Caco-2 (cell line): ENCODE results near the gene GABPB1. TPM values are rescaled to one million over a fixed set of nuclear protein-coding genes. Genes with fewer than 3 reads are reported as not detected.

Source experiments
- BruUV-seq: library from RNA; stranded (reverse); fragments of 400-500 nt; replicated peaks from 2 replicates; lab custom pipeline; 2021; lab: Mats Ljungman, UMichigan
- CTCF ChIA-PET: fragments of 300-600 bp; sonication (Branson Sonifier 250); formaldehyde crosslinking; loops from one replicate; lab custom pipeline; 2022; ENCODE audit warnings: antibody characterized with exemption; lab: Charles Lee
- POLR2A ChIA-PET: fragments of 300-600 bp; sonication (Branson Sonifier 250); formaldehyde crosslinking; loops from one replicate; lab custom pipeline; 2022; ENCODE audit warnings: antibody characterized with exemption; lab: Charles Lee
- DNase-seq, 2 experiments: peaks; one replicate each; pipeline versions ENCODE4 v3.0.0 to v3.0.0-alpha.2; 2020 to 2022
- H3K27me3 ChIP-seq: replicated peaks from 2 replicates; pipeline ENCODE4 v1.6.0; 2011; ENCODE audit warnings: low read length; ENCODE audit not compliant: control insufficient read depth, insufficient read depth
- H3K36me3 ChIP-seq: 2 replicates; pipeline ENCODE4 v1.5.1; 2011; ENCODE audit warnings: low read length; ENCODE audit not compliant: control insufficient read depth, insufficient read depth
- H3K4me1 ChIP-seq: fragments of 250-450 bp; sonication (Bioruptor Pico); 2 replicates; pipeline ENCODE4 v1.5.1; 2020; ENCODE audit warnings: mild to moderate bottlenecking
- H3K4me3 ChIP-seq: 2 replicates; pipeline ENCODE4 v1.5.1; 2011; ENCODE audit warnings: low read depth, mild to moderate bottlenecking, control low read depth, low read length
- H3K9me3 ChIP-seq: fragments of 250-450 bp; sonication (Bioruptor Pico); 2 replicates; pipeline ENCODE4 v1.5.1; 2020; ENCODE audit warnings: mild to moderate bottlenecking, moderate library complexity
- H3K27ac Mint-ChIP-seq: one replicate; pipeline ENCODE4 v1.8.0; 2022; ENCODE audit warnings: mixed read lengths; ENCODE audit not compliant: unreplicated experiment
- H3K27me3 Mint-ChIP-seq: one replicate; pipeline ENCODE4 v1.8.0; 2022; ENCODE audit warnings: mixed read lengths; ENCODE audit not compliant: insufficient read depth, unreplicated experiment
- H3K36me3 Mint-ChIP-seq: one replicate; pipeline ENCODE4 v1.8.0; 2022; ENCODE audit warnings: mild to moderate bottlenecking, mixed read lengths; ENCODE audit not compliant: insufficient read depth, unreplicated experiment
- H3K4me1 Mint-ChIP-seq: one replicate; pipeline ENCODE4 v1.8.0; 2022; ENCODE audit warnings: low read depth, mixed read lengths; ENCODE audit not compliant: unreplicated experiment
- H3K4me3 Mint-ChIP-seq: one replicate; pipeline ENCODE4 v1.8.0; 2022; ENCODE audit warnings: mild to moderate bottlenecking, moderate library complexity, mixed read lengths; ENCODE audit not compliant: unreplicated experiment
- H3K9me3 Mint-ChIP-seq: one replicate; pipeline ENCODE4 v1.8.0; 2022; ENCODE audit warnings: mixed read lengths; ENCODE audit not compliant: unreplicated experiment
- intact Hi-C: fragments of 100-400 bp; cut with micrococcal nuclease; formaldehyde crosslinking; loops from one replicate; pipeline ENCODE4 v1.10.0; 2022; ENCODE audit not compliant: unreplicated experiment
- total RNA-seq: library from RNA; stranded (reverse); gene quantifications from 2 replicates; pipeline ENCODE4 v1.2.3, GENCODE V29; 2022
- TF ChIP-seq, protein P1 (sequence below), 2 experiments: fragments of 200-600 bp in 1 of 2; IDR thresholded peaks; 1 replicate in 1 of 2; 2 replicates in 1 of 2; pipeline versions ENCODE4 v1.5.1 to v1.8.0; 2011 to 2022; ENCODE audit warnings: antibody characterized with exemption in 1 of 2, control low read depth in 1 of 2, inconsistent platforms in 1 of 2, low read depth in 1 of 2, low read length in 1 of 2, mild to moderate bottlenecking in 1 of 2, moderate library complexity in 1 of 2; ENCODE audit not compliant: insufficient read depth in 1 of 2, severe bottlenecking in 1 of 2, unreplicated experiment in 1 of 2

Gene GABPB1
- total RNA-seq, 1 experiment from 2014 or later = 44.7 TPM

DNA sequence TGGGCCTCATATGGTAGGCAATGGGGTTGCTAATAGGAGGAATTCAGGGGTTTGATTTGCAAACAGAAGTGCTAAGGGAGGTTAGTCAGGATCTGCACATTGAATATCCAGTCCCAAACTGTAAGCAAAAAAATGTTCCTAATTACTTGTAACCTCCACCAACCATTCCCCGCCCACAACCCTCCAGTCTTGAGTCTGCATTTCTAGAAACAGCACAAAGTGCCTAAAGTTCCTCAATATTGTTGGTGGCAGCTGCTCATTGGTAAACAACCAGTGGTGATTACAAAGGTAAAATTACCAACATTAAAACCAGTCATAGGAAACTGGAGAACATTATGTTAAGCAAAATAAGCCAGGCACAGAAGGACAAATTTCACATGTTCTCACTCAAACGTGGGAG, 108.4 kb downstream of the GABPB1 start:
- CTCF ChIA-PET = no interaction called here
- intact Hi-C loops = no loop called here

DNA sequence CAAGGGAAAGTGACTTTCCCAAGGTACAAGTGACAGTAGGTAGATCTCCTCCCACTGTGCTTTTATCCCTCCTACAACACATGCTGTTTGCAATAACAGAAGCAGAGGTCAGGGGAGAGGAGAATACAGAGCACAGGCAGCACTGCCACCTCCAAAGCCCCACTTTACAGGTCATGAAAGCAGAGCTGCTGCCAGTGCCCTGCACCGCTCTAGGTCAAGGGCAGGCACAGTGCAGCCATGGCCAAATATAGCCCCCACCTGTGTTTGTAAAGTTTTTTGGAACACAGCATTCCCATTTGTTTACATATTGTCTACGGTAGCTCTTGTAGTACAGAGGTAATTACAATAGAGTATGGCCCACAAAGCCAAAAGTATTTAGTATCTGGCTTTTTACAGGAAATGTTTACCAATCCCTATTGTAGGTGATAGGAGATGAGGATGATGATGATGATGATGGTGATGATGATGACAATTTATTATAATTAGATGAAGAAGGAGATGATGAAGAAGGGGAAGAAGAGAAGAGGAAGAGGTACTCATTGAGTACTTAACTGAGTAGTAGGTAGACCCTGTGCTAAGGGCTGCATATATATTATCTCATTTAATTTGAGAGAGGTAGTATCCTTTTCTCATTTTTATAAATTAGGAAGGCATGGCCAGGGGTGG, 109.9 kb downstream of the GABPB1 start:
- Histone ChIP-seq H3K4me1 (no peaks in the 10 kb centered on the region), H3K4me3 (no peak overlapping the region), H3K9me3 (no peaks in the 10 kb centered on the region), H3K36me3 (no peaks in the 10 kb centered on the region), H3K27me3 (no peaks in the 10 kb centered on the region)
- CTCF ChIA-PET = no interaction called here
- no TSS peak for BruUV-seq
- Mint-ChIP-seq H3K36me3 (no peaks in the 10 kb centered on the region), H3K9me3 (no peaks in the 10 kb centered on the region), H3K27me3 (no peaks in the 10 kb centered on the region), H3K4me3 (no peak overlapping the region), H3K27ac (no peak overlapping the region), H3K4me1 (no peaks in the 10 kb centered on the region)
- TF ChIP-seq, protein P1, sequence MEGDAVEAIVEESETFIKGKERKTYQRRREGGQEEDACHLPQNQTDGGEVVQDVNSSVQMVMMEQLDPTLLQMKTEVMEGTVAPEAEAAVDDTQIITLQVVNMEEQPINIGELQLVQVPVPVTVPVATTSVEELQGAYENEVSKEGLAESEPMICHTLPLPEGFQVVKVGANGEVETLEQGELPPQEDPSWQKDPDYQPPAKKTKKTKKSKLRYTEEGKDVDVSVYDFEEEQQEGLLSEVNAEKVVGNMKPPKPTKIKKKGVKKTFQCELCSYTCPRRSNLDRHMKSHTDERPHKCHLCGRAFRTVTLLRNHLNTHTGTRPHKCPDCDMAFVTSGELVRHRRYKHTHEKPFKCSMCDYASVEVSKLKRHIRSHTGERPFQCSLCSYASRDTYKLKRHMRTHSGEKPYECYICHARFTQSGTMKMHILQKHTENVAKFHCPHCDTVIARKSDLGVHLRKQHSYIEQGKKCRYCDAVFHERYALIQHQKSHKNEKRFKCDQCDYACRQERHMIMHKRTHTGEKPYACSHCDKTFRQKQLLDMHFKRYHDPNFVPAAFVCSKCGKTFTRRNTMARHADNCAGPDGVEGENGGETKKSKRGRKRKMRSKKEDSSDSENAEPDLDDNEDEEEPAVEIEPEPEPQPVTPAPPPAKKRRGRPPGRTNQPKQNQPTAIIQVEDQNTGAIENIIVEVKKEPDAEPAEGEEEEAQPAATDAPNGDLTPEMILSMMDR (IDR thresholded peaks at IDR 0.05; ENCODE audit: insufficient read depth in 1 of 2, low read depth in 1 of 2, low read length in 1 of 2, severe bottlenecking in 1 of 2, unreplicated experiment in 1 of 2) = no peak
- DNase-seq = no peak
- intact Hi-C loops = no loop called here
- POLR2A ChIA-PET = no interaction called here

More for the DNA sequence above, 108.4 kb downstream of the GABPB1 start:
- TF ChIP-seq, protein P1 (IDR thresholded peaks at IDR 0.05; ENCODE audit: insufficient read depth in 1 of 2, low read depth in 1 of 2, low read length in 1 of 2, severe bottlenecking in 1 of 2, unreplicated experiment in 1 of 2) = no peak
- no peak overlapping the region for H3K4me3 Mint-ChIP-seq
- BruUV-seq = no TSS peak
- H3K27me3 ChIP-seq = no peaks in the 10 kb centered on the region
- DNase-seq = no peak
- H3K27me3 Mint-ChIP-seq = no peaks in the 10 kb centered on the region
- POLR2A ChIA-PET = no interaction called here
- no peaks in the 10 kb centered on the region for H3K9me3 Mint-ChIP-seq
- H3K4me3 ChIP-seq = no peak overlapping the region
- no peaks in the 10 kb centered on the region for H3K4me1 ChIP-seq
- no peaks in the 10 kb centered on the region for H3K36me3 Mint-ChIP-seq
- H3K4me1 Mint-ChIP-seq = peaks cover 4% of the 10 kb centered on the region
- no peaks in the 10 kb centered on the region for H3K9me3 ChIP-seq
- no peak overlapping the region for H3K27ac Mint-ChIP-seq
- no peaks in the 10 kb centered on the region for H3K36me3 ChIP-seq

DNA sequence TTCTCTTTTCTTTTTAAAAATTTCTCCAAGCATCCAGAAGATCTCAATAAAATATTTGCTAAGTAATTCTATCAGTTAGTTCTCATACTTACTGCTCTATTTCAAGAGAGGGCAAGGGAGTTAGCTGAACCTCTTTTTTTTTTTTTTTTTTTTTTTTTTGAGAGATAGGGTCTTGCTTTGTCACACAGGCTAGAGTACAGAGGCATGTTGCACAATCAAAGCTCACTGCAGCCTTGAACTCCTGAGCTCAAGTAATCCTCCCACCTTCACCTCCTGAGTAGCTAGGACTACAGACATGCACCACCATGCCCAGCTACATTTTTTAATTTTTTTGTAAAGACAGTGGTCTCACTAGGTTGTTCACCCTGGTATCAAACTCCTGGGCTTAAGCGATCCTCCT, 110.8 kb downstream of the GABPB1 start:
- H3K9me3 Mint-ChIP-seq = no peaks in the 10 kb centered on the region
- ChIA-PET CTCF (interaction anchor here (0.6 kb wide), 1 partner anchor 1367 kb away, joined by 5 read pairs; no protein-coding TSS in a partner anchor), POLR2A (no interaction called here)
- no peaks in the 10 kb centered on the region for H3K27me3 Mint-ChIP-seq
- no peaks in the 10 kb centered on the region for H3K4me1 ChIP-seq
- no peaks in the 10 kb centered on the region for H3K36me3 ChIP-seq
- TF ChIP-seq, protein P1 (IDR thresholded peaks at IDR 0.05; ENCODE audit: insufficient read depth in 1 of 2, low read depth in 1 of 2, low read length in 1 of 2, severe bottlenecking in 1 of 2, unreplicated experiment in 1 of 2) = no peak
- no peak overlapping the region for H3K4me3 ChIP-seq
- no peaks in the 10 kb centered on the region for H3K36me3 Mint-ChIP-seq
- no peaks in the 10 kb centered on the region for H3K9me3 ChIP-seq
- no peaks in the 10 kb centered on the region for H3K27me3 ChIP-seq
- H3K4me3 Mint-ChIP-seq = no peak overlapping the region
- BruUV-seq = no TSS peak
- H3K4me1 Mint-ChIP-seq = no peaks in the 10 kb centered on the region
- no peak overlapping the region for H3K27ac Mint-ChIP-seq
- DNase-seq = no peak
- intact Hi-C loops = no loop called here
